ENCODE data around the gene PLA2G15. TPM values are rescaled to one million over a fixed set of nuclear protein-coding genes. Genes with fewer than 3 reads are reported as not detected.

PLA2G15 gene, protein sequence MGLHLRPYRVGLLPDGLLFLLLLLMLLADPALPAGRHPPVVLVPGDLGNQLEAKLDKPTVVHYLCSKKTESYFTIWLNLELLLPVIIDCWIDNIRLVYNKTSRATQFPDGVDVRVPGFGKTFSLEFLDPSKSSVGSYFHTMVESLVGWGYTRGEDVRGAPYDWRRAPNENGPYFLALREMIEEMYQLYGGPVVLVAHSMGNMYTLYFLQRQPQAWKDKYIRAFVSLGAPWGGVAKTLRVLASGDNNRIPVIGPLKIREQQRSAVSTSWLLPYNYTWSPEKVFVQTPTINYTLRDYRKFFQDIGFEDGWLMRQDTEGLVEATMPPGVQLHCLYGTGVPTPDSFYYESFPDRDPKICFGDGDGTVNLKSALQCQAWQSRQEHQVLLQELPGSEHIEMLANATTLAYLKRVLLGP
- total RNA-seq (2014; rRNA removed; shearing (Covaris generic)): 14.8 and 22.1 TPM in 2 replicates

GRCh38 chr16:68244903-68245853 lies at the start of gene PLA2G15:
Gene PLA2G15, plus strand, starts transcription at chr16:68245373. Its CDS starts 54 bp downstream, at chr16:68245427.
- DNase-seq (ENCODE audit: low spot score): peak; percentile 82

GRCh38 chr16:68197250-68197649 lies 47.9 kb upstream of the PLA2G15 start:
- DNase-seq (ENCODE audit: low spot score): no peak

- DNase-seq (ENCODE audit: low spot score): peak; percentile 33
Measured at GRCh38 chr16:68200088-68200783, 44.9 kb upstream of the PLA2G15 start.

DNA sequence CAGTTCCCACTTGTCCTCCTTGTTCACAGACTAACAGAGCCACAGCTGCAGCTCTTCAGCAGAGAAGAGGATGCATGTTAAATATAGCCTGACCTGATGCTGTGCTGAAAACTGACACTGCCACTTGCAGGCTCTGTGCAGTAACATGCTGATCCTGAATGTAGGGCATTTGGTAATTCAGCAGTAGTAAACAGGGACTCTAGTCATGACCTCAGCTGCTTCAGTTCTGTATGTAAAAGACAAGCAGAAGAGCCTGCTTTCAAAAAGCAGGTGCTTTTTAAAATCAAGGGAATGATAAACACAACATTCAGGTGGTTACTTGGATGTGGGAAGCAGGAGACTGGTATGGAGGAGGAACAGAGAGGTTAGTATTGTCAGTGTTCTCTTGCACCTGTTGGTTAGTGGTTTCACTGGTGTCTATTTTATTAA lies 43.1 kb upstream of the PLA2G15 start:
- DNase-seq (ENCODE audit: low spot score): no peak

- DNase-seq (ENCODE audit: low spot score): no peak
Measured at GRCh38 chr16:68206245-68206644, 38.9 kb upstream of the PLA2G15 start.

DNA sequence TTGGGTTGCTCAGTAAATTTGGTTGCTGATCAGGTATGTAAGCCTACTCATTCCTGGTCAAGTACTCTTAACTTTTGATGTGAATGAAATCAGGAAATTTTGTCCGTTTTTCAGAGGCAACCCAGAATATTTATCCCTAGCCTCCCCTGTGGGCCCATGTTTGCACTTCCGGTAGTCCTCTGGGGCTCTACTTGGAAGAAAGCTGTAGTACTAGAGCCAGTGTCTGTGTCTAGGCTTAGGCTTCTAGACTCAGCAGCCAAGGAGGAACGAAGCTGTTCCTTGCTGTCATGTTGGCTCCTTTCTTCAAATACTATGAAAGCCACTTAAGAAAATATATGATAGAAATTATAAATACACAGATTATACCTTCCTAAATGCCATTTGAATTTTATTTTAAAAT lies 30.4 kb upstream of the PLA2G15 start:
- no peak for DNase-seq (ENCODE audit: low spot score)

- no peak for DNase-seq (ENCODE audit: low spot score)
Measured at GRCh38 chr16:68215302-68215701, 29.9 kb upstream of the PLA2G15 start.

GRCh38 chr16:68216240-68216639 lies 28.9 kb upstream of the PLA2G15 start:
- DNase-seq (ENCODE audit: low spot score): no peak

GRCh38 chr16:68217506-68217905 lies 27.7 kb upstream of the PLA2G15 start:
- DNase-seq (ENCODE audit: low spot score): no peak

GRCh38 chr16:68219725-68220351 lies 25.3 kb upstream of the PLA2G15 start:
- no peak for DNase-seq (ENCODE audit: low spot score)

- no peak for DNase-seq (ENCODE audit: low spot score)
Measured at GRCh38 chr16:68223072-68223471, 22.1 kb upstream of the PLA2G15 start.

DNA sequence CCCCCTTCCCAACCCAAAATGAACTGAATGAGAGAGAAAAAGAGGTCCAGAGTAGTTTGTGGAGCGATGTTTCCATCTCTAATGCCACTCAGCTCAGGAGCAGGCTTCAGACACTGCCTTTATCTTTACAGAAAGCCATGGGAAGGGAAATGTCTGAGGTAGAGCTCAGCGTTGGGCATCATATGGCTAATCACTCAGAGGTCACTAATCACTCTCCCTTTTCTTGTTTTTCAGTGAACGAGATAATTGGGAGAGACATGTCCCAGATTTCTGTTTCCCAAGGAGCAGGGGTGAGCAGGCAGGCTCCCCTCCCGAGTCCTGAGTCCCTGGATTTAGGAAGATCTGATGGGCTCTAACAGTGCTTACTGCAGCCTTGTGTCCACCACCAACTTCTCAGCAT lies 19.1 kb upstream of the PLA2G15 start:
- no peak for DNase-seq (ENCODE audit: low spot score)

DNA sequence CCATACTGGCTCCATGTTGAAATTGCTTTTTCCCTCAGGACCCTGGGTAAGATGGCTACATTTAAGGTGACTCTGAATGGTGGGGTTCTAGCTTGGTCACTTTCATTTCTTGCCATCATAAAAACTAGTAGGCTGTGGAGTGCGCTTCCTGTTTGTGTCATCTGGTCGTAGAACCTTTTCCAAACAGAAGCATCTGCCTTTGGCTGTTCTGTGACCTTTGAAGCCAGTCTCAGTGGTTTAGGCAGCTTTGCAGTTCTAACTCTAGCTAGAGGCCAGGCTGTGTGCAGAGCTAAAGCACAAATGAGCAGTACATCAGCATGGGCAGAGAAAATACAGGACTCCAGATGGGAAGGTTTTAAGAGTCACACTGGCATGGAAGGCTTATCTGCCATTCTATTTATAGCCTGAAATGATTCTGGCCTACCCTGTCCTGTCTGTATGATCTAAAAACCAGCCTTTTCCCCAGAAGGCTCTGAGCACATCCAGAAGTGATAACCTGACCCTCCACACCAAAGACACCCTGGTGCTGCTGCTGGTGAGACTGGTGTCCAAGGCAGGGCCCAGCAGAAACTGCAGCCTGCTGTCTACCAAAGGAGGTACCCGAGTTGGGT lies 17.9 kb upstream of the PLA2G15 start:
- no peak for DNase-seq (ENCODE audit: low spot score)

- no peak for DNase-seq (ENCODE audit: low spot score)
Measured at GRCh38 chr16:68227850-68228553, 17.2 kb upstream of the PLA2G15 start.

DNA sequence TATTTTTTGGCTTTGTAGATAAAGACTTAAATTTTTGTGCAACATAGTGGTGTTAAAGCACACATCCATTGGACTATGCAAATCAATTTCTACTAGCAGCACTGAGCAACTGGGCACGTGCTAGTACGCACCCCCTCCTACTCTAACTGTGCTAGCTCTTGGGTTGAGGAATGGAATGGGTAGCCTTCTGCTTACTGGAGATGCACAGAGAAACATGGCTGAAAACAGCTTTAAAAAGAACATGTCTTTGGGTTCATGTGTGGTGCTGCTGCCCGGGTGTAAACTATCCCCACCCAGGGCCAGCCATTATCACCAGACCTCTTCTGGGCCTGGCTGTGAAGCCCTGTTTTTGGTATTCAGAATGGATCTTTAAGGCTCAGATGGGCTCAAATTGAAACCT lies 16.5 kb upstream of the PLA2G15 start:
- no peak for DNase-seq (ENCODE audit: low spot score)

- DNase-seq (ENCODE audit: low spot score): peak; percentile 32
Measured at GRCh38 chr16:68229431-68230175, 15.6 kb upstream of the PLA2G15 start.

GRCh38 chr16:68230176-68230571 lies 15.0 kb upstream of the PLA2G15 start:
- no peak for DNase-seq (ENCODE audit: low spot score)

GRCh38 chr16:68230956-68231355 lies 14.2 kb upstream of the PLA2G15 start:
- DNase-seq (ENCODE audit: low spot score): no peak

- DNase-seq (ENCODE audit: low spot score): no peak
Measured at GRCh38 chr16:68231384-68232136, 13.6 kb upstream of the PLA2G15 start.
